Liver (tissue), 3 donors: ENCODE measurements around the gene VENTX.

Experiments
- FOXA1 ChIP-seq: IDR thresholded peaks from 2 replicates; pipeline ENCODE4 v1.6.1; 2016; ENCODE audit warnings: antibody characterized with exemption
- JUND ChIP-seq, 2 donors: IDR thresholded peaks; 2 replicates each; pipeline ENCODE4 v1.6.1; 2016; ENCODE audit warnings: antibody characterized with exemption in 2 of 2
- RAD21 ChIP-seq, 2 donors: IDR thresholded peaks; 2 replicates each; pipeline ENCODE4 v1.6.1; 2016; ENCODE audit warnings: antibody characterized with exemption in 2 of 2, mild to moderate bottlenecking in 2 of 2
- REST ChIP-seq: IDR thresholded peaks from 2 replicates; pipeline ENCODE4 v1.6.1; 2016; ENCODE audit warnings: antibody characterized with exemption, mild to moderate bottlenecking
- TF ChIP-seq, protein P1 (sequence below): fragments of 150-350 bp; IDR thresholded peaks from 2 replicates; pipeline ENCODE4 v1.5.1; 2017; ENCODE audit warnings: improper control_type of control experiment, low read depth, low read length; ENCODE audit not compliant: missing input control
- TF ChIP-seq, protein P2 (sequence below): IDR thresholded peaks from 2 replicates; pipeline ENCODE4 v1.6.1; 2016; ENCODE audit warnings: antibody characterized with exemption
- donor health status: healthy.
- donor health status: healthy.

DNA sequence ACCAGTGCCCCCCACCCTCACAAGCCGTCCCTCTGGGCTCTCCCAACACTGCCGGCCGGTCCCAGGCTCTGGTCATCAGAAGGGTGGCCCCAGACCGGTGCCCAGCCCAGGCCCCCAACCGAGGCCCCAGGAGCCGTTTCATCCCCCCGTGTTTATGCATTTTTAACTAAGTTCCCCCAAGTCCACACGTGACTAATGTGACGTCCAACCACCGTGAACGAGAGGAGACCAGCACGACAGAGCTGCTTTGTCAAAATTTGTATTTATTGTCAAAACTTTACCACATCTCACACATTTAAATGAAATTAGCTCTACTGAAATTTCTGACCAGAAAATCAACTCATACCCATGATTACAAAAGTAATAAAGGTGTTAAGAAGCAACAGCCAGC, 8.6 kb downstream of the VENTX start:
- TF ChIP-seq RAD21 (IDR thresholded peaks at IDR 0.05) (no peak), JUND (IDR thresholded peaks at IDR 0.05) (no peak), REST (no peak), FOXA1 (no peak)
- TF ChIP-seq, protein P1, sequence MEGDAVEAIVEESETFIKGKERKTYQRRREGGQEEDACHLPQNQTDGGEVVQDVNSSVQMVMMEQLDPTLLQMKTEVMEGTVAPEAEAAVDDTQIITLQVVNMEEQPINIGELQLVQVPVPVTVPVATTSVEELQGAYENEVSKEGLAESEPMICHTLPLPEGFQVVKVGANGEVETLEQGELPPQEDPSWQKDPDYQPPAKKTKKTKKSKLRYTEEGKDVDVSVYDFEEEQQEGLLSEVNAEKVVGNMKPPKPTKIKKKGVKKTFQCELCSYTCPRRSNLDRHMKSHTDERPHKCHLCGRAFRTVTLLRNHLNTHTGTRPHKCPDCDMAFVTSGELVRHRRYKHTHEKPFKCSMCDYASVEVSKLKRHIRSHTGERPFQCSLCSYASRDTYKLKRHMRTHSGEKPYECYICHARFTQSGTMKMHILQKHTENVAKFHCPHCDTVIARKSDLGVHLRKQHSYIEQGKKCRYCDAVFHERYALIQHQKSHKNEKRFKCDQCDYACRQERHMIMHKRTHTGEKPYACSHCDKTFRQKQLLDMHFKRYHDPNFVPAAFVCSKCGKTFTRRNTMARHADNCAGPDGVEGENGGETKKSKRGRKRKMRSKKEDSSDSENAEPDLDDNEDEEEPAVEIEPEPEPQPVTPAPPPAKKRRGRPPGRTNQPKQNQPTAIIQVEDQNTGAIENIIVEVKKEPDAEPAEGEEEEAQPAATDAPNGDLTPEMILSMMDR, result no peak
- TF ChIP-seq, protein P2, sequence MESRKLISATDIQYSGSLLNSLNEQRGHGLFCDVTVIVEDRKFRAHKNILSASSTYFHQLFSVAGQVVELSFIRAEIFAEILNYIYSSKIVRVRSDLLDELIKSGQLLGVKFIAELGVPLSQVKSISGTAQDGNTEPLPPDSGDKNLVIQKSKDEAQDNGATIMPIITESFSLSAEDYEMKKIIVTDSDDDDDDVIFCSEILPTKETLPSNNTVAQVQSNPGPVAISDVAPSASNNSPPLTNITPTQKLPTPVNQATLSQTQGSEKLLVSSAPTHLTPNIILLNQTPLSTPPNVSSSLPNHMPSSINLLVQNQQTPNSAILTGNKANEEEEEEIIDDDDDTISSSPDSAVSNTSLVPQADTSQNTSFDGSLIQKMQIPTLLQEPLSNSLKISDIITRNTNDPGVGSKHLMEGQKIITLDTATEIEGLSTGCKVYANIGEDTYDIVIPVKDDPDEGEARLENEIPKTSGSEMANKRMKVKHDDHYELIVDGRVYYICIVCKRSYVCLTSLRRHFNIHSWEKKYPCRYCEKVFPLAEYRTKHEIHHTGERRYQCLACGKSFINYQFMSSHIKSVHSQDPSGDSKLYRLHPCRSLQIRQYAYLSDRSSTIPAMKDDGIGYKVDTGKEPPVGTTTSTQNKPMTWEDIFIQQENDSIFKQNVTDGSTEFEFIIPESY, result no peak
